ENCODE results near the gene NATD1. TPM values are rescaled to one million over a fixed set of nuclear protein-coding genes. Genes with fewer than 3 reads are reported as not detected.

The NATD1 gene
- total RNA-seq, 4 donors from 2014 or later: 2.4 to 5.1 (median 3.2) TPM

- TF ChIP-seq CTCF (IDR thresholded peaks at IDR 0.05) (no peak), POLR2A (IDR thresholded peaks at IDR 0.05) (no peak)
- intact Hi-C loops (cut with DNase I): loop anchor here (5.0 kb wide), 1 partner anchor 229 kb away; no protein-coding TSS in a partner anchor
- DNase-seq: no peak
- Histone ChIP-seq H3K4me1 (peaks cover 34 to 77% (median 37%) of the 10 kb centered on the region in 3 donors), H3K27me3 (no peaks in the 10 kb centered on the region), H3K27ac (peak overlapping the region; percentile 4 to 97 (median 92)), H3K4me3 (no peak overlapping the region), H3K9me3 (no peaks in the 10 kb centered on the region), H3K36me3 (no peaks in the 10 kb centered on the region)
- WGBS, 2 donors: 59 to 84% methylated on average over 3 to 4 of the region's 5 CpGs
These were observed 29.6 kb upstream of the NATD1 start for GRCh38 chr17:21282850-21283249.

- TF ChIP-seq CTCF (IDR thresholded peaks at IDR 0.05): no peak
- 25 to 35% methylated on average over 5 of the region's 5 CpGs for WGBS, 2 donors
- H3K4me3 ChIP-seq: no peak overlapping the region
- no peaks in the 10 kb centered on the region for H3K36me3 ChIP-seq
- no peaks in the 10 kb centered on the region for H3K27me3 ChIP-seq
- H3K9me3 ChIP-seq: no peaks in the 10 kb centered on the region
- intact Hi-C loops (cut with DNase I): loop anchor here (5.0 kb wide), 1 partner anchor 230 kb away; no protein-coding TSS in a partner anchor
- peak overlapping the region; percentile 4 to 97 (median 92) for H3K27ac ChIP-seq
- H3K4me1 ChIP-seq: peaks cover 29 to 71% (median 31%) of the 10 kb centered on the region in 3 donors
- no peak for DNase-seq
These were observed 29.0 kb upstream of the NATD1 start for GRCh38 chr17:21282231-21282630.

- H3K4me3 ChIP-seq: no peak overlapping the region
- peaks cover 16 to 64% (median 27%) of the 10 kb centered on the region in 3 donors for H3K4me1 ChIP-seq
- no peaks in the 10 kb centered on the region for H3K36me3 ChIP-seq
- peak; percentile 53 for DNase-seq
- H3K27me3 ChIP-seq: no peaks in the 10 kb centered on the region
- TF ChIP-seq CTCF (IDR thresholded peaks at IDR 0.05): peak; percentile 93 to 98 (median 94)
- no peak for TF ChIP-seq POLR2A (IDR thresholded peaks at IDR 0.05)
- no peaks in the 10 kb centered on the region for H3K9me3 ChIP-seq
- intact Hi-C loops (cut with DNase I): loop anchor here (5.0 kb wide), 1 partner anchor 232 kb away; no protein-coding TSS in a partner anchor
- H3K27ac ChIP-seq: no peak overlapping the region
- WGBS, 2 donors: 34% methylated on average over 4 to 7 of the region's 10 CpGs
These were observed 26.9 kb upstream of the NATD1 start for GRCh38 chr17:21280081-21280518.

- DNase-seq: no peak
- peaks cover 16 to 68% (median 27%) of the 10 kb centered on the region in 3 donors for H3K4me1 ChIP-seq
- TF ChIP-seq POLR2A (IDR thresholded peaks at IDR 0.05) (no peak), CTCF (IDR thresholded peaks at IDR 0.05) (no peak)
These were observed 26.4 kb upstream of the NATD1 start for GRCh38 chr17:21279582-21279981.

GRCh38 chr17:21279198-21279535 is 26.0 kb upstream of the NATD1 start:
- intact Hi-C loops (cut with DNase I): no loop called here
- no peak for DNase-seq
- Histone ChIP-seq H3K4me1 (peaks cover 16 to 69% (median 27%) of the 10 kb centered on the region in 3 donors), H3K9me3 (no peaks in the 10 kb centered on the region), H3K4me3 (no peak overlapping the region), H3K27me3 (no peaks in the 10 kb centered on the region), H3K27ac (peak overlapping the region in 2 of 4 donors; percentile 33 to 45), H3K36me3 (no peaks in the 10 kb centered on the region)
- TF ChIP-seq CTCF (IDR thresholded peaks at IDR 0.05) (no peak), POLR2A (IDR thresholded peaks at IDR 0.05) (no peak)
- WGBS, 2 donors: 73 to 79% methylated on average over 6 of the region's 6 CpGs

More at GRCh38 chr17:21279582-21279981, 26.4 kb upstream of the NATD1 start:
- Histone ChIP-seq H3K27ac (no peak overlapping the region), H3K4me3 (no peak overlapping the region), H3K9me3 (no peaks in the 10 kb centered on the region), H3K27me3 (no peaks in the 10 kb centered on the region), H3K36me3 (no peaks in the 10 kb centered on the region)
- intact Hi-C loops (cut with DNase I): no loop called here
- 60 to 87% methylated on average over 3 to 6 of the region's 6 CpGs for WGBS, 2 donors
